Activated CD8-positive, alpha-beta memory T cell treated with anti-CD3 and anti-CD28 coated beads for 1 hour (primary cell): ENCODE data around the gene AMOTL1.

Experiments used
- DNase-seq, 2 donors: peaks; one replicate each; pipeline ENCODE4 v3.0.0-alpha.2; 2020; ENCODE audit warnings: low read depth in 1 of 2; ENCODE audit errors: extremely low read depth in 1 of 2

The AMOTL1 gene

GRCh38 chr11:94853836-94854235 lies 85.7 kb downstream of the AMOTL1 start:
- DNase-seq, result no peak

GRCh38 chr11:94854770-94855633 lies 86.8 kb downstream of the AMOTL1 start:
- no peak for DNase-seq

GRCh38 chr11:94855666-94856065 lies 87.5 kb downstream of the AMOTL1 start:
- DNase-seq, result no peak

GRCh38 chr11:94856443-94856842 lies 88.3 kb downstream of the AMOTL1 start:
- DNase-seq, result no peak

- DNase-seq, result no peak
Measured at GRCh38 chr11:94857337-94857736, 89.2 kb downstream of the AMOTL1 start.

- DNase-seq, result no peak
Measured at GRCh38 chr11:94858012-94858705, 90.0 kb downstream of the AMOTL1 start.

- no peak for DNase-seq
Measured at GRCh38 chr11:94860333-94860732, 92.2 kb downstream of the AMOTL1 start.

- no peak for DNase-seq
Measured at GRCh38 chr11:94861306-94861845, 93.2 kb downstream of the AMOTL1 start.

- no peak for DNase-seq
Measured at GRCh38 chr11:94862926-94863880, 95.0 kb downstream of the AMOTL1 start.

- DNase-seq, result no peak
Measured at GRCh38 chr11:94864506-94865045, 96.4 kb downstream of the AMOTL1 start.

GRCh38 chr11:94866231-94866822 lies 98.2 kb downstream of the AMOTL1 start:
- no peak for DNase-seq

GRCh38 chr11:94866936-94867795 lies 99.0 kb downstream of the AMOTL1 start:
- no peak for DNase-seq

GRCh38 chr11:94868468-94868867 lies 100.3 kb downstream of the AMOTL1 start:
- no peak for DNase-seq

- DNase-seq, result no peak
Measured at GRCh38 chr11:94869186-94869585, 101.0 kb downstream of the AMOTL1 start.

GRCh38 chr11:94870422-94870821 lies 102.3 kb downstream of the AMOTL1 start:
- no peak for DNase-seq

GRCh38 chr11:94871491-94872185 lies 103.5 kb downstream of the AMOTL1 start:
- no peak for DNase-seq

- DNase-seq, result no peak
Measured at GRCh38 chr11:94873916-94874540, 105.9 kb downstream of the AMOTL1 start.

- no peak for DNase-seq
Measured at GRCh38 chr11:94876222-94876621, 108.1 kb downstream of the AMOTL1 start.
